OCI-LY7 (cell line): ENCODE measurements around the gene ALG9. TPM values are rescaled to one million over a fixed set of nuclear protein-coding genes. Genes with fewer than 3 reads are reported as not detected.

Experiments used
- BruUV-seq: library from RNA; stranded (reverse); fragments of 400-500 nt; replicated peaks from 2 replicates; lab custom pipeline; 2021; lab: Mats Ljungman, UMichigan
- CTCF ChIA-PET: fragments of 300-600 bp; sonication (Branson Sonifier 250); formaldehyde crosslinking; loops from one replicate; lab custom pipeline; 2022; ENCODE audit warnings: antibody characterized with exemption; ENCODE audit not compliant: unreplicated experiment; lab: Charles Lee
- POLR2A ChIA-PET: fragments of 300-600 bp; sonication (Branson Sonifier 250); formaldehyde crosslinking; loops from one replicate; lab custom pipeline; 2022; ENCODE audit warnings: antibody characterized with exemption; lab: Charles Lee
- DNase-seq: peaks from one replicate; pipeline ENCODE4 v3.0.0-alpha.2; 2015; ENCODE audit warnings: low spot score
- H2AFZ ChIP-seq: fragments of 200-600 bp; sonication (generic), shearing (Covaris generic); 2 replicates; pipeline ENCODE4 v1.6.1; 2014; ENCODE audit warnings: mild to moderate bottlenecking, antibody characterized with exemption, low read length, moderate library complexity
- H3K27ac ChIP-seq: fragments of 200-600 bp; sonication (generic); 2 replicates; pipeline ENCODE4 v1.5.1; 2014; ENCODE audit warnings: mixed run types, low read depth, mild to moderate bottlenecking, moderate library complexity, low read length, inconsistent platforms; ENCODE audit not compliant: poor library complexity, severe bottlenecking
- H3K36me3 ChIP-seq: fragments of 200-600 bp; sonication (generic); 2 replicates; pipeline ENCODE4 v1.6.1; 2014; ENCODE audit warnings: mild to moderate bottlenecking, antibody characterized with exemption, low read length, moderate library complexity, mixed read lengths; ENCODE audit not compliant: insufficient read depth
- H3K4me1 ChIP-seq: fragments of 200-600 bp; sonication (generic); 2 replicates; pipeline ENCODE4 v1.5.1; 2014; ENCODE audit warnings: mild to moderate bottlenecking, low read length; ENCODE audit not compliant: insufficient read depth, poor library complexity, severe bottlenecking
- H3K4me2 ChIP-seq: fragments of 200-600 bp; sonication (generic); 2 replicates; pipeline ENCODE4 v1.6.1; 2014; ENCODE audit warnings: mild to moderate bottlenecking, low read length
- H3K4me3 ChIP-seq: fragments of 200-600 bp; sonication (generic); 2 replicates; pipeline ENCODE4 v1.5.1; 2014; ENCODE audit warnings: mild to moderate bottlenecking, low read depth, low read length; ENCODE audit not compliant: poor library complexity, severe bottlenecking
- H3K79me2 ChIP-seq: fragments of 200-600 bp; sonication (generic); 2 replicates; pipeline ENCODE4 v1.6.1; 2016; ENCODE audit warnings: low read depth, mild to moderate bottlenecking, low read length, moderate library complexity, mixed read lengths; ENCODE audit not compliant: insufficient read depth
- H3K9me2 ChIP-seq: fragments of 200-600 bp; sonication (generic); 2 replicates; pipeline ENCODE4 v1.6.1; 2016; ENCODE audit warnings: mild to moderate bottlenecking, low read length, mixed read lengths; ENCODE audit not compliant: insufficient read depth
- H3K9me3 ChIP-seq: fragments of 200-600 bp; sonication (generic); 2 replicates; pipeline ENCODE4 v1.6.1; 2014; ENCODE audit warnings: mild to moderate bottlenecking, mixed run types, low read length, mixed read lengths
- H4K20me1 ChIP-seq: fragments of 200-600 bp; sonication (generic); 2 replicates; pipeline ENCODE4 v1.6.1; 2014; ENCODE audit warnings: mild to moderate bottlenecking, antibody characterized with exemption, low read length, moderate library complexity, mixed read lengths; ENCODE audit not compliant: insufficient read depth
- EZH2phosphoT487 ChIP-seq: fragments of 200-600 bp; sonication (generic); IDR thresholded peaks from 2 replicates; pipeline ENCODE4 v1.6.1; 2018; ENCODE audit warnings: low read depth, borderline replicate concordance, mild to moderate bottlenecking, mixed run types, antibody characterized with exemption, low read length, moderate library complexity, mixed read lengths
- intact Hi-C: fragments of 100-400 bp; cut with micrococcal nuclease; formaldehyde crosslinking; loops from one replicate; pipeline ENCODE4 v1.10.0; 2022; ENCODE audit not compliant: unreplicated experiment
- total RNA-seq, 2 experiments: library from RNA; depleted of rRNA in 1 of 2; stranded (reverse); fragments of >200 nt in 1 of 2; shearing (Covaris generic) in 1 of 2; gene quantifications; 2 replicates each; pipeline ENCODE4 v1.2.3, GENCODE V29; 2014 to 2022
- TF ChIP-seq, protein P1 (sequence below): fragments of 200-600 bp; sonication (generic); conservative IDR thresholded peaks from 2 replicates; pipeline ENCODE4 v1.5.1; 2014; ENCODE audit warnings: mild to moderate bottlenecking, antibody characterized with exemption, low read length, moderate library complexity, mixed read lengths

ALG9 gene
- total RNA-seq, 2 experiments from 2014 or later = 16.8 to 21.6 TPM

DNA sequence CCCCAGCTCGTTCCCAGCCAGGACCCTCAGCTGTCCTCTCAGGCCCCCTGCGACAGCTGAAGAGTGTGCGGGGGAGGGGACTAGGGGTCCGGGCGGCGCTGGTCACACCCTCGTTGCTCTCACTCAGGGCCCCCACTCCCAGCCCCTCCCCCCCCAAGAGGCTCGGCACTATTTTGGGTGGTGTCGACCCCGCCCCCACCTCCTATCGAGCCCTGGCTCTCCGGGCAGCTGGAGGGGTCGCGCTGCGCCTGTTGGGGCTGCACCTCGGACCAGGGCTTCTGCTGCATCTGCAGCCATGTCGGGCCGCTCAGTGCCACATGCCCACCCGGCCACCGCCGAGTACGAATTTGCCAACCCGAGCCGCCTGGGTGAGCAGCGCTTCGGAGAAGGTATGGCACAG is 41.2 kb upstream of the ALG9 start, which contains the start of gene HSPB2:
Gene HSPB2, plus strand, starts transcription at position 200 of the 400 bp plus-strand sequence. Its CDS starts 96 bp downstream, at position 296.
- no peak for TF ChIP-seq EZH2phosphoT487
- TF ChIP-seq, protein P1, sequence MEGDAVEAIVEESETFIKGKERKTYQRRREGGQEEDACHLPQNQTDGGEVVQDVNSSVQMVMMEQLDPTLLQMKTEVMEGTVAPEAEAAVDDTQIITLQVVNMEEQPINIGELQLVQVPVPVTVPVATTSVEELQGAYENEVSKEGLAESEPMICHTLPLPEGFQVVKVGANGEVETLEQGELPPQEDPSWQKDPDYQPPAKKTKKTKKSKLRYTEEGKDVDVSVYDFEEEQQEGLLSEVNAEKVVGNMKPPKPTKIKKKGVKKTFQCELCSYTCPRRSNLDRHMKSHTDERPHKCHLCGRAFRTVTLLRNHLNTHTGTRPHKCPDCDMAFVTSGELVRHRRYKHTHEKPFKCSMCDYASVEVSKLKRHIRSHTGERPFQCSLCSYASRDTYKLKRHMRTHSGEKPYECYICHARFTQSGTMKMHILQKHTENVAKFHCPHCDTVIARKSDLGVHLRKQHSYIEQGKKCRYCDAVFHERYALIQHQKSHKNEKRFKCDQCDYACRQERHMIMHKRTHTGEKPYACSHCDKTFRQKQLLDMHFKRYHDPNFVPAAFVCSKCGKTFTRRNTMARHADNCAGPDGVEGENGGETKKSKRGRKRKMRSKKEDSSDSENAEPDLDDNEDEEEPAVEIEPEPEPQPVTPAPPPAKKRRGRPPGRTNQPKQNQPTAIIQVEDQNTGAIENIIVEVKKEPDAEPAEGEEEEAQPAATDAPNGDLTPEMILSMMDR = no peak
- no peaks in the 10 kb centered on the region for H3K9me2 ChIP-seq
- no peak within 1 kb of the TSS for H3K4me3 ChIP-seq
- H3K79me2 ChIP-seq = no peaks in the 10 kb centered on the region
- no peaks in the 10 kb centered on the region for H3K4me1 ChIP-seq
- no peaks in the 10 kb centered on the region for H4K20me1 ChIP-seq
- intact Hi-C loops = no loop called here
- POLR2A ChIA-PET = no interaction called here
- no peaks in the 10 kb centered on the region for H3K9me3 ChIP-seq
- H2AFZ ChIP-seq = no peak within 1 kb of the TSS
- H3K36me3 ChIP-seq = no peaks in the 10 kb centered on the region
- H3K27ac ChIP-seq = no peak within 1 kb of the TSS
- CTCF ChIA-PET = no interaction called here
- DNase-seq = no peak
- BruUV-seq = no TSS peak
- H3K4me2 ChIP-seq = no peak within 1 kb of the TSS

DNA sequence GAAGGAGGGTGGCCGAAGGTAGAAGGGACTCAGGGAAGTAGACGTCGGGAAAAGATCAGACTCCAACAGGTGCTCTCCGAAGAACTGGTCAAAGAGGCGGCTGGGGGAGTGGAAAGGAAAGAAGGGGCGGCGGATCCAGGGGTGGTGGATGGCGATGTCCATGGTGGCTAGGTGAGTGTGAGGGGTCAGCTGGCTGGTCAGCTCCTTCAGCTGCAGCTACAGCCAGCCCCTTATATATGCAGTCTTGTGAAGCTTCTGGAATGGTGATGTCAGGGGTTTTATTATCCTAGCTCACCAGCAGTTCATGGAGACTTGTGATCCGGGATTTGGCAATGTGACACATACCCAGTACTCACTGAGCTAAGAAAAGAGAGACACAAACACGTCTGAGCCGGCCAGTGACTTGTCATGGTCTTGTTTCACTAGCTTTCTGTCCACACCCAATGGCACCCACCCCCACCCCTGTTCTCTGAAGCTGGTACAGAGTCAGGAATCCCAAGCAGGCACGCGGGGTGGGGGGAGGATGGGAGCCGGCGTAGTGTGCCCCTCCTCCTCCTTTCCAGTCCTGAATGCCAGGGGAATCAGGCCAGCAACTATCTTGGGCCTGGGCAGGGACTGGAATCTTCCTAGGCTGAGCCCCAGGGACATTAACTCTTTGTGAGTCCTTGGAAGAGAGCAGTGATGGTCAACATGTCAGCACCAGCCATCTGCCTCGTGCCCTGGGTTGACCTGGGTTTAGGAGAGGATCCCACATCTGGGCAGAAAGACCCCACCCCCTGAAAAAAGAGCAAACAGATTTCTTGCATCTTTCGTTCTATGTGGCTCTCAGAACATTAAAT is 40.4 kb upstream of the ALG9 start, which contains the start of gene CRYAB:
Gene CRYAB, minus strand, starts transcription at position 208 of the 839 bp plus-strand sequence. Its CDS starts 46 bp downstream, at position 162.
- no peaks in the 10 kb centered on the region for H3K36me3 ChIP-seq
- ChIA-PET POLR2A (no interaction called here), CTCF (no interaction called here)
- no peak for DNase-seq
- no TSS peak for BruUV-seq
- H3K9me2 ChIP-seq = no peaks in the 10 kb centered on the region
- no peak within 1 kb of the TSS for H3K4me2 ChIP-seq
- H3K4me1 ChIP-seq = no peaks in the 10 kb centered on the region
- no peak within 1 kb of the TSS for H2AFZ ChIP-seq
- no peak for TF ChIP-seq EZH2phosphoT487
- TF ChIP-seq, protein P1 = no peak
- H4K20me1 ChIP-seq = no peaks in the 10 kb centered on the region
- no peak within 1 kb of the TSS for H3K4me3 ChIP-seq
- no peak within 1 kb of the TSS for H3K27ac ChIP-seq
- no peaks in the 10 kb centered on the region for H3K79me2 ChIP-seq
- intact Hi-C loops = no loop called here
- H3K9me3 ChIP-seq = no peaks in the 10 kb centered on the region
